Type B pancreatic cell (in vitro differentiated cells): Measurements from ENCODE around the gene KRT25. TPM values are rescaled to one million over a fixed set of nuclear protein-coding genes. Genes with fewer than 3 reads are reported as not detected.

Experiments used
- total RNA-seq: library from RNA; stranded (reverse); gene quantifications from 2 replicates; pipeline ENCODE4 v1.2.1, GENCODE V29; 2021; ENCODE audit warnings: low replicate concordance

Gene KRT25
- total RNA-seq, 1 donor from 2014 or later: not detected

Other genes starting within 250 kb of the KRT25 start
- gene CCR7, start 189.9 kb downstream of the KRT25 start, total RNA-seq: not detected in 2 replicates
- 134 and 171 TPM in 2 replicates for gene SMARCE1, start 107.5 kb downstream of the KRT25 start, total RNA-seq
- gene KRT222, start 90.2 kb downstream of the KRT25 start, total RNA-seq: 0.34 and 0.74 TPM in 2 replicates
- 0.43 TPM in 1 of 2 replicates, not detected in the other for gene KRT24, start 51.6 kb downstream of the KRT25 start, total RNA-seq
- gene KRT26, start 16.9 kb upstream of the KRT25 start, total RNA-seq: not detected in 2 replicates
- not detected in 2 replicates for gene KRT27, start 27.2 kb upstream of the KRT25 start, total RNA-seq
- gene KRT28, start 44.6 kb upstream of the KRT25 start, total RNA-seq: 0.21 TPM in 1 of 2 replicates, not detected in the other
- 60.2 and 83.0 TPM in 2 replicates for gene KRT10, start 67.3 kb upstream of the KRT25 start, total RNA-seq
- gene KRT12, start 111.9 kb upstream of the KRT25 start, total RNA-seq: not detected in 2 replicates
- gene KRT20, start 129.9 kb upstream of the KRT25 start, total RNA-seq: 13.0 and 41.9 TPM in 2 replicates
- gene KRT23, start 182.3 kb upstream of the KRT25 start, total RNA-seq: 49.7 and 464 TPM in 2 replicates
- 0.70 and 1.0 TPM in 2 replicates for gene KRT39, start 211.6 kb upstream of the KRT25 start, total RNA-seq
- 2.3 and 5.5 TPM in 2 replicates for gene KRT40, start 229.0 kb upstream of the KRT25 start, total RNA-seq
- gene KRTAP3-3, start 238.8 kb upstream of the KRT25 start, total RNA-seq: not detected in 2 replicates
- gene KRTAP3-2, start 244.6 kb upstream of the KRT25 start, total RNA-seq: not detected in 2 replicates